ENCODE measurements around the gene AQP12A.
"Not testable (repeated sequence)": the region's sequence is repeated elsewhere in the genome, so short reads cannot be mapped to it uniquely, and the experiment has no call there.

AQP12A gene, protein sequence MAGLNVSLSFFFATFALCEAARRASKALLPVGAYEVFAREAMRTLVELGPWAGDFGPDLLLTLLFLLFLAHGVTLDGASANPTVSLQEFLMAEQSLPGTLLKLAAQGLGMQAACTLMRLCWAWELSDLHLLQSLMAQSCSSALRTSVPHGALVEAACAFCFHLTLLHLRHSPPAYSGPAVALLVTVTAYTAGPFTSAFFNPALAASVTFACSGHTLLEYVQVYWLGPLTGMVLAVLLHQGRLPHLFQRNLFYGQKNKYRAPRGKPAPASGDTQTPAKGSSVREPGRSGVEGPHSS

DNA sequence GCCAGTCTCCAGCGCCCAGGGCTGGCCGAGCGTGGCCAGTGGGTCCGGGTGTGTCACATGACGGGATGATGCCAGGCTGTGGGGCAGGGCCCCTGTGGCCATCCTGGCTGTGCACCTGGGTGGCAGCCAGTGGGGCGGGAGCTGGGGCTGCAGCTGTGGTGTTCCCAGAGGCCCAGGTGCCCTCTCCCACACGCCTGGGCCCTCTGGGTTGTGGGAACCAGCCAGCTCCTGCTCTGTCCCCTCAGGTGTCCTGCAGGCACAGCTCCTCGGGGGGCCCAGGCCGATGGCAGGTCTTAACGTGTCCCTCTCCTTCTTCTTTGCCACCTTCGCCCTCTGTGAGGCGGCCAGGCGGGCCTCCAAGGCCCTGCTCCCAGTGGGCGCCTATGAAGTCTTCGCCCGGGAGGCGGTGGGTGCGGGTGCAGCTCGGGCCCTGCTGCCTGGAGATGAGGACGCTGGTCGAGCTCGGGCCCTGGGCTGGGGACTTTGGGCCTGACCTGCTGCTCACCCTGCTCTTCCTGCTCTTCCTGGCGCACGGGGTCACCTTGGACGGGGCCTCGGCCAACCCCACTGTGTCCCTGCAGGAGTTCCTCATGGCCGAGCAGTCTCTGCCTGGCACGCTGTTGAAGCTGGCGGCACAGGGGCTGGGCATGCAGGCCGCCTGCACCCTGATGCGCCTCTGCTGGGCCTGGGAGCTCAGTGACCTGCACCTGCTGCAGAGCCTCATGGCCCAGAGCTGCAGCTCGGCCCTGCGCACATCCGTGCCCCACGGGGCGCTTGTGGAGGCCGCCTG, at the start of gene AQP12A:
AQP12A (plus strand) TSS at position 236 of the 790 bp plus-strand sequence; CDS start at position 284, 48 bp downstream.
- DNase-seq (ENCODE audit: low spot score) = not testable (repeated sequence)

DNA sequence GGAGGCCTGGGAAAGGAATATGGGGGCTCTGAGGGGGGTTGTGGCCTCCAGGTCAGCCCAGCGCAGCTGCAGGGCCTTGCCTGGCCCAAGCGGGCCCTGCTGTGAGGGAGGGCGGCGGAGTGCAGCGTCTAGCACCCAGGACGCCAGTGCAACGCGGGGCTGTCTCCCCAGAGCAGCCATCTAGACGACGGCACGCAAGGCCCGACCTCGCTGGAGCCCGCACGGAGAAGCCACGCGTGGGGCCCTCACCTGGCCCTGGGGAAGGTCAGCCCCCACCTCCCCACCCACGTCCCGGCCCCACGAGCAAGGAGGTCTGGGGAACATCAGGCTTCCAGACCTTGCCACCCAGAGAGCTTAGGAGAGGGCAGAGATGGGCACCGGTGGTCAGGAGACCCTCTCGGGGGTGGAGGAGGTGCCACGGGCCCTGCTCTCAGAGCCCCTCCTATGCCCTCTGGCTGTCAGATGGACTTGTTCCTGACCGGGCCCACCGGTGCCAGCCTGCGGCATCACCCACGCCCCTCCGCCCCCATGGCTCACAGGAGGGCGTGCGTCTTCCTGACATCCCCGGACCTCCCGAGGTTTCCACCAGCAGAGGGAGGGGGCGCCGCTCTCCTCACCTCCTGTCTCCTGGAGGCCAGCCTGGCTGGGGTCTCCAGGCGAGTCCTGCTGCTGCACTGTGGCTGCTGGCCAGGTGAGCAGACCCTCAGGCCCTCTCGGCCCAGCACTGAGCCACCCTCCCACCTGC, 49.4 kb upstream of the AQP12A start:
- DNase-seq (ENCODE audit: low spot score) = no peak

DNA sequence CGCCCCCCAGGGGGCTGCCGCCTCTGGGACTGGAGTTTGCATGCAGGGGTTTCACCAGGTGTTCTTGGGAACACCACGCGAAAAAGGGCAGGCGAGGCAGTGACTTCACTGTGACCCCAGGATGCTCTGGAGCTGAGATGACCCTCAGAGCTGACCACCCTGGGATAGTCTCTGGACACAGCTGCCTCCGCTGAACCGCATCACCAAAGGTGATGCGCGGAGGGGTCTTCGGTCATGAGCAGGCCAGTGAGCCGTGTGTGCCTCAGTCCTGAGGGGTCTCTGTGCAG, 48.9 kb upstream of the AQP12A start:
- no peak for DNase-seq (ENCODE audit: low spot score)

DNA sequence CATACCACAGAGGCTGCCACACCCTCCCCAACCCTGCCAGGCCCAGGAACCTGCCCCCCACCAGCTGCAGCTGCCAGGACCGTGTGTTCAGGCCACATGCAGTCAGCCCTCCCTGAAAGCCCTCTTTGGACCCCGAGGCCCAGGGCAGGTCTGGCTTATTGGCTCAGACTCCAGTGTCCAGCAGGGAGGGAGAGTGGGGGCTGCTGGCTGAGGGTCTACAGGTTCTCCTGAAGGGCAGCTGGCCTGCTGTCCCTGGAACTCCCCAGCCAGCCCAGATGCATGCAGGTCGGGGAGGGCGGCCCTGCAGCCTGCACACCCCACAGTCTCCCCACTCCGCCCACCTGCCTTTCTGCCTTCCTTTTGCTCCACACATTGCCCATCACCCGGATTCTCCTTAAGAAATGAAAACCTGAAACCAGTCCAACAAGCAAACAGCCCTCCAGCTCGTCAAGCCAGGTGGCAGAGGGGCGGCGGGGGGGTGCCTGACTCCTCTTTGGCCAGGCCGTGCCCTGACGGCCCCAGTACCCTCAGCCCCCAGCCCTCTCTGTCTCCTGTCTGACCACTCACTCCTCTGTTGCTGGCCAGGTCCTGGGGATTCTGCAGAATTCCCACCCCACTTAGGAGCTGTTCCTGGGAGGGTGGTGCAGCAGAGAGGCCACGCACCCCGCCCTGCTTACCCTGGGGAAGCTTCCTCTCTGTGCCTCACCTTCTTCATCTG, 48.4 kb upstream of the AQP12A start:
- no peak for DNase-seq (ENCODE audit: low spot score)

DNA sequence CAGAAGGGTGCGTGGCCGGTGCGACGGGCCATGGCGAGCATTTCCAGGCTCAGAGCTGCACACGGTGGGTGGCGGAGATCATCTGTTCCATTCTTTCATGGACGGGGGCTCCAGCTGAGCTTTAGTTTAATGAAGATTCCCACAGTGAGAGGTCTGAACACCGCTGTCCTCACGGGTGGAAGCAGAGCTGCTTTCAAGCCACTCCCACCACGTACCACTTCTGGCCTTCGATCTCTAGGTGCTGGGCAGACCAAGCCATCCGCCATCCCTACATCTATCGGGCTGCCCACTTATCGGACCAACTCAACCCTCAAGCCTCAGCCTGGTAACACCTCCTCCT, 47.9 kb upstream of the AQP12A start:
- DNase-seq (ENCODE audit: low spot score) = no peak

DNA sequence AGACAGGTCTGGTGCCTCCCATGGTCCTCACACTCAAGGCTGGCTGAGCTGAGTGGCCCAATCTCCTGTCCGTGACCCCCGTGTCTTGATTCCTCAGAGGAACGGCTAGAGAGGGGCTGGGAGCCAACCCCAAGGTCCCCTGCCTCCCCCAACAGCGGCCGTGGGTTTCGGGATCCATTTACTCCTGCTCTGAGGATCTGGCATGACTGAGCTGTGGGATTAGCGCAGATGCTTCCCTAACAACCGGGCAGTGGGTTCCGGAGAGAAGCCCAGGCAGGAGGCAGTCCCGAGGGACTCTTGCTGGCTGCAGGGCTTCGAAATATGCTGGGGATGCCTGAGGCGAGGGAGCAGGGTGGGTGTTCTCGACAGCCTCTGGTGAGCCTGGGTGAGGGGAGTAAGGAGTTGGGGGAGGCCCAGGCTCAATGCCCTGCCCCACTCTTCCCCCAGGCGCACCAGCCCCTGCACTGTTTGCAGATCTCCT, 47.5 kb upstream of the AQP12A start:
- no peak for DNase-seq (ENCODE audit: low spot score)

DNA sequence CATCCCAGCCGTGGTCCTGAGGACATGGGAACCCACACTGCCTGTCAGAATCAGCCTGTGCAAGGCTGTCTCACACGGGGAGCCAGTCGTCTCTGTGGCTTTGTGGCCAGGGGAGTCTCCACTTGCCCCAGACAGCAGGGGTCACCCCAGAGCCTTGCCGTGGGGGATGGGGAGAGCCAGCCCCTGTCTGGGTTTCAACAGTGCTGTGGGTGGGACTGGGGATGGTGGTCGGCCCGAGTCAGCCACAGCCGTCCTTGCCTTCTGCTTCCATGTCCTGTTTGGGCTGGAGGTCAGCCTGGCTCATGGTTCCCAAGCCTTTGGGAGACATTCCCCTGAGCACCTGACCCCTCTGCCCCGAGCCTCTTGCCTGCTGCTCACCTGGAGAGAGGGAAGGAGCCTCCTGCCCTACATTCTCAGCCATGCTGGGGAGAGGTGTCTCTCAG, 46.8 kb upstream of the AQP12A start:
- DNase-seq (ENCODE audit: low spot score) = no peak

DNA sequence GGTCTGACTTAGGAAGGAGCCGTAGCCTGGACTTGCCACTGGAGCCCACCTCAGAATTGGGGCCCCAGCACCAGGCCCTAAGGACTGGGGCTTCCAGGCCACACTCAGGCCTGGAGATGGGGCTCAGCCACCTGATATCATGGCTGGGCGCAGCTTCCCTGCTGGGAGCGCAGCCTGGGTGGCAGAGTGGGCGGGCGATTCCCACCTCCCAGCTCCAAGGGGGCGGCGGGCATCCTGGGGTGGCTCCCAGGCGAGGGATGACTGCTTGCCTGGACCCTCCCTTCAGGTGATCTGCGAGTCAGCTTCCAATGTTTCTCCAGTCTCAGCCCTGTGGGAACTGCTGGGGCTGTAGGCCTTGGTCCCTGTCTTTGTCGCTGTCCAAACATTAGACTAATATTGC, 46.3 kb upstream of the AQP12A start:
- no peak for DNase-seq (ENCODE audit: low spot score)

DNA sequence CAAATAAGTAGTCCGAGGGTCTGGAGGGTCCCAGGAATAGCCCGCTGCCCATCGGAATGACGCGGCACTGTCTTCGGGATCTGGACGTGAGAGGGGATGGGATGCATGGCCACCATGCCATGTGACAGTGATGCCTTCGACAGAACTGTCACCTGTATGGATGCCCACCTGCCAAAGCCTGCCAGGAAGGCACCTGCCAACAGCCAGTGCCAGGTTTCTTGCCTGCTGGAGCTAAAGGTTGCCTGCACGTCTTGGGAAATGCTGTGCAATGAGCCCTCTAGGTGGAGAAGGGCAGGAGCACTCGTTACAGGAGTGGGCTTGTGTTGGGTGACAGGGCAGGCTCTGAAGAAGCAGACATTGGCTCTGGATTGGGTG, 45.9 kb upstream of the AQP12A start:
- DNase-seq (ENCODE audit: low spot score) = no peak

DNA sequence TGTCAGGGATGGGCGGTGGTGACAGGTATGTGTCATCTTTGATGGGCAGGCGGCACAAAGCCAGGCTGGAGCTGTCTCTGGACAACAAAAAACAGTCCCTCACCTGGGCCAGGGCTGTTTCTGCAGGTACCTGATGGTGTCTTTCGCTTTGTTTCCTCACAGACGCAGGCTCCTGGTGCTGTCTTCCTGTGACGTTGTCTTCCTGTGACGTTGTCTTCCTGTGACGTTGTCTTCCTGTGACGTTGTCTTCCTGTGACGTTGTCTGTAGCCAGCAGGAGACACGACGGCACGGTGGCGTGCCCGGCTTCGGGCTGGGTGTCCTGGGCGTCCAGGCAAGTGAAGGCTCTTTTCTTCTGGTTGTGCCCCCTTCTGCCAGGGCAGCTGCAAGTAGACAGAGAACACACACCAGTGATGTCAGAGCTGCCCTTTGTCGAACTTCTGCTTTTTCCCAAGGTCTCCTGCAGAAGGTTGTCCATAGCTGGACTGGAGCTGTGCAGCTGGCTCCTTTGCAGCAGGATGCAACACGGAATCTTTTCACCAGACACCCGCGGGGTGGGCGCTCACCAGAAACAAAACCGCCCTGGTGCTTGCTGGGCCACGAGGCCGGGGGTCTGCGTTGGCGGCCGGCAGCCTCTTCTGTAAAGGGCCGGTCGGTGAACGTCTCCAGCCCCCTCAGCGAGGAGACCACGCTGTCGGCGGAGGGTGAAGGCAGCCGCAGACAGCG, 45.3 kb upstream of the AQP12A start:
- no peak for DNase-seq (ENCODE audit: low spot score)

DNA sequence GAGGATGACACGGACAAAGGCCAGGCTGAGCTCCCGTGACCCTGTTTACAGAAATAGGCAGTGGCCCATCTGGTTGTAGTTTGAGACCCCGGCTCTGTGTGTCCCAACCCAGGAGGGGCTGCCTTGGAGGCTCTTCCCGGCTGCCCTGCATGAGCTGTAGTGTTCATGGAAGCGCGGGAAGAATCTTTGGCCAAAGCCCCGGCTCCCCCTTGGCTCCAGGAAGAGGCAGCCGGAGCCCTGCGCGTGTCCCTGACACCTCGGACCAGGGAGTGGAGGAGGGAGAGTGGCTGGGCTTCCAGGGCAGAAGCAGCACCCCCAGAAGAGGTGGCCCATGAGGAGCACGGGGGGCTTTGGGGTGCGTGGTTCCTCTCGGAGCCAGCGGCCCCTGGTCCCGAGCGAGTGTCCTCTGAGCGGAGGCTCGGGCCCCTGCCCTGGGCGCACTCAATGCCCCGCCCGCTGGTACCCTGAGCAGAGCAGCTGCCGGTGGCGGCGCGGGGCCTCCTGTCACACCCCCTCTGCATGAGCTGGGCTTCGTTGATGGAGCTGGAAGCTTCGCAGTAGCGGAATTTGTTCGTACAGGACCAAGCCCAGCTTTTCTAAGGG, 44.7 kb upstream of the AQP12A start:
- DNase-seq (ENCODE audit: low spot score) = no peak

DNA sequence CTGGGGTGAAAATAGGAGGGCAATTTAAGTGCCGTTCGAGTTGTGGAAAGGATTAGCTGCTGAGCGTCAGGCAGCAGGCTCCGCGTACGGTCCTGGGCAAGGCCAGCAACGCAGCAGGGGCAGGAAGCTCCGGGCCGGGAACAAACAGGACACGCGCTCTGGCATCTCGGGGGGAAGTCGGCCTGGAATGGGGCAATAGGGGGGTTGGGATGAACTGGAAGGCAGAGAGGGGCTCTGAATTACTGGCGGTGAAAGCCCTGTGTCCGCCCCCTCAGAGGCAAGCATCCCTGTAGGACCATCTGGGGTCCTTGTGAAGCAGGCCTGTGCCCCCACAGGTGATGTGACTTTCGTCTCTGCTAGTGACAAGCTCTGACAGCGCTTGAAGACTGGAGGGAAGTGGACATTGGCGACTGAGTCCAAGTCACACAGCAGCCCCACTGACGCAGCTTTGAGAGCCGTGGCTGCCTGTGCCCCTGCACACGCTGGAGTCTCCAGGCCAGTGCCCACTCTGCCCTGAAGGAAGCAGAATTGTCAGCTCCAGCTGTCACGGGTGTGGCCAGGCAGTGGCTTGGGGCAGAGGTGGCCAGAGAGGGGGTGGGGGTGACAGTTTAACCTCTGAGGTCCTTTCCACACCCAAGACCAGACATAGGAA, 44.0 kb upstream of the AQP12A start:
- DNase-seq (ENCODE audit: low spot score) = no peak

DNA sequence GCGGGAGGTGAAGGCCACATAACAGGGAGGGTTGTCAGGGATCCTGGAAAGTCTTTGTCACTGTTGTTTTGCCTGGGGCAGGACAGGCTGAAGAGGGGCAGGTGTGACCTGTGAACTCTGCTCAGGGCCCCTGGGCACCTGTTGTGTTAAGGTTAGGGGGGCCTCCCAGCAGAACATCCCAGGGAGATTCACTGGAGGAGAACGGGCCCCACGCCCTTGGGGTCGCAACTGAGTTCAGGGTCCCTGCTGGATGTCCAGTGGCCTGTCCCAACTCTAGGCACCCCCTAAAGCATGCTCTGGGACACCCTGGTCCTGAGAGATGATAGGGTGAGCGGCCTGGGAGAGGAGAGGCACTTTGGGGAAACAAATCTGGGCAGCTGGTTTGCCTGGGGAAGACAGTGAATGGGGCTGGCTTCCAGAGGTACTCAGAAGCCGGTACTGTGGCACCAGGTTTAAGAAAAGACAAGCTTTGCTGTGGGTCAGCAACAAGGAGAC, 43.5 kb upstream of the AQP12A start:
- no peak for DNase-seq (ENCODE audit: low spot score)

DNA sequence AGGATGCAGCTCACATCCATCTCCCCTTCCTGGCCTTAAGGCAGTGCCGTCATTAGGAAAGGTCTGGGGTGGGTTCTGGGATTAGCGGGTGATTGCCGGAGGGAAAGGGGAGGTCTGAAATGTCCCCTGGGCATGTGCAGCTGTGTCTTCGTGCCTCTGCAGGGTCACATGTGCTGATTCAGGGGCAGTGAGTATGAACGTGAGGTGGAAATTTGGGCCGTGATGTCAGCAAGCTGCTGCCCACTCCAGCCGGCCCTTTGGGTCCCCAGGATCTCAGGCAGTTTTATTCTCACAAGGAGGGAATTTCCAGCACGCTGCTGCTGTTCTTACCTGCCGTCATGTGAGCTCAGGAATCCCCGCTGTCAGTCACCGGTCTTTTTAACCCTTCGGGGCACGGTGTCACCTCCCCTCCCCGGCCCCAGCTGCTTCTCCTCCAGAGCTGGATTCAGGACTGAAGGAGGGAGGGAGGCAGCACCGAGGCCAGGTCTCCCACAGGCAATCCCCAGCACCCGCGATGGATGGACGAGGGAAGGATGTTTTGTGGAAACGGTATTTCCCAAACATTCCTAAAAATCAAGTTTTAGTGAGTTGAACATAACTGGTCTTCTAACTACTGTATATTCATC, 42.9 kb upstream of the AQP12A start:
- DNase-seq (ENCODE audit: low spot score) = no peak

DNA sequence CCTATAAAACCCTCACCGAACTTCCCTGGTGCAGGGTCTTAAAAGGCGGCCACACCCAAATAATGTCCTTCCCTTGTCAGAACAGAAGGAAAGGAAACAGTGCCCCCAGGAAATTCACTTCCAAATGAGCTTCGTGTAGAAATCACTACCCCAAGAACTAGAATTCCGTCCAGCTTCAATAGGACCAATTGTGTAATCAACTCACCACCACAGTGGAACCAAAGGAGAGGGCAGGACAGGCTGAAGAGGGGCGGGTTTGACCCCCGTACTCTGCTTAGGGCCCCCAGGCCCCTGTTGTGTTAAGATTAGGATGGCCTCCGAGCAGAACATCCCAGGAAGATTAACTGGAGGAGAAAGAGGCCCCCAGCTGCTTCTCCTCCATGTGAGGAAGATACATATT, 42.3 kb upstream of the AQP12A start:
- no peak for DNase-seq (ENCODE audit: low spot score)

DNA sequence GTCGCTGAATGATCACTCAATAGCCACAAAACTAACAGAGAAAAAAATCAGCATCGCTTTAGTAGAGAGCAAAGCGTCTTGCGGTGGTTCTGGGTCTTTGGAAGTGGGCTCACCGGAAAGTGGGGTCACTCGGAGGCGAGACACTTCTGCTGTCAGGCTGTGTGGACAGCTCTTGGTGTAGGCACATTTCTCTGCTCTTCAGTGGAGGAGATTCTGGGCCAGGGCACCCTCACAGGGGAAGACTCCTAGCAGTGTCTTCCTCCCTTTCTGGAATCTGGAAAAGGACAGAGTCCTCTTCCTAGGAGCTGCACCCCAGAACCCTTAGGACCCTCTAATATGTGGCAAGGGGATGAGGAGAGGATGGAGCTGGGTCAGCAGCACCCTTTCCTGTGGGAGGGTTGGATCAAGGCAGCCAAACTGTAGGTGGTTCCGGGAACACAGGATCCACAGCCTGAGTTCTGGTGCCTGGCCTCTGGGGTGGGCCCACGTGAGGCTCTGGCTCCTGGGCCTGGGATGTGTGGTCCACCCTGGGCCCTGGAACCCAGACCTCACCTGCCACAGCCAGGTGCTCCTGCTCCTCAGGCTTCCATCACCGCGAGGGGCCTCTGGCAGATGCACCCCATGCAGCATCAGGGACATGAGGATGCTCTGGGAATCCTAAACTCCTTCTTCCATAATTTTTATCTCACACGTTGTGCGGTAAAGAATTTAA, 41.3 kb upstream of the AQP12A start:
- DNase-seq (ENCODE audit: low spot score) = no peak

DNA sequence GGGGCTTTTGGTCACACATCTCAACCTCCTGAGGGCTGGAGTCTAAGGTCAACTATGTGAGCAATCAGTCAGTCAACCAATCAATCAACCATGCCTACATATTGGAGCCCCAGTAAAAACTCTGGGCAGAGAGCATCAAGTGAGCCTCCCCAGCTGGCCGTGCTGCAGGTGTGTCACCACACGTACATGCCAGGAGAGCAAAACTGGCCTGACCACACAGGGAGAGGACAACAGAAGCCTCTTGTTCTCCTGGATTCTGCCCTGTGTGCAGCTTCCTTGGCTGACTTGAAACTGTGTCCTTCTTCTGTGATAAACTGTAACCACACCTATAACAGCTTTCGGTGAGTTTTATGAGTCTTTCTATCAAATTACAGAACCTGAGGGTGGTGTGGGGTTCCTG, 40.5 kb upstream of the AQP12A start:
- DNase-seq (ENCODE audit: low spot score) = no peak

DNA sequence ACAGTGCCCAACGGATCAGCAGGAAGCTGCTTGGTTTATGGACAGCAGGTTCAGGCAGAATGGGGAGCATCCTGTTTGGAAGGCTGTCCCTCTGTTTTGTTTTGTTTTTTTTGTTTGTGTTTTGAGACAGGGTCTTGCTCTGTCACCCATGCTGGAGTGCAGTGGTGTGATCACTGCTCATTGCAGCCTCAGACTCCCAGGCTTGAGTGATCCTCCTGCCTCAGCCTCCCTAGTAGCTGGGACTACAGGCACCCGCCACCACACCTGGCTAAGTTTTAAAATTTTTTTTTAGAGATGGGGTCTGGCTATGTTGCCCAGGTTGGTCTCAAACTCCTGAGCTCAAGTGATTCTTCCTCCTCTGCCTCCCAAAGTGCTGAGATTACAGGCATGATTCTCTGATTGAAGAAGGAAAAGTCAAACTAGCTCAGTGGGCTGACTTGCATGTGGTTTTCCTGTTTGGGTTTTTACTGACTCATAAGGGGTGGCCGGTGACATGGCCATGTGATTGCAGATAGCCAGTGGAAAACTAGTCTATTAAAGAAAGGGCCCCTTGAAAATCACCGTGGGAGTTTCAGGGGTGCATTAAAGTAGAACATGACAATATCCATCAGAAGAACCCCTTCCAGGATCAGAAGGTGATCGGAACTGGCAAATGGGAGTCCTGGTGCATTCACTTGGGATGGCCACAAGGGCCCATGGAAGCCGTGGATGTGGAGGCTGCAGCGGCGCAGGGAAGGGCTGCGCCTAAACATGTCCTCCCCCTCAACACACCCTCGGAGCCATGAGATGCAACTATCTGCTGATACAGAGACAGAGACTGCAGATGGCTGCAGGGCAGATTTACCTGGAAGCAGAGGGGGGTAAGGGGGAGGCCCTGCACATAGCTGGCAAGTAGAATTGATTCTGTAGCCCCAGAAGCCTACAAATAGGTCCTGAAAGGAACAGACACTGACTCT, 35.5 kb upstream of the AQP12A start:
- no peak for DNase-seq (ENCODE audit: low spot score)
